PFSK-1 (cell line): Measurements from ENCODE around the gene PIWIL4.

Experiments used
- FOXP2 ChIP-seq: optimal IDR thresholded peaks from 2 replicates; pipeline ENCODE3; 2011; ENCODE audit warnings: borderline replicate concordance, control low read depth, inconsistent platforms; ENCODE audit not compliant: insufficient read depth; ENCODE audit errors: extremely low read length, extremely low read depth
- POLR2AphosphoS5 ChIP-seq: IDR thresholded peaks from 2 replicates; pipeline ENCODE4 v1.6.1; 2012; ENCODE audit warnings: low read depth, mild to moderate bottlenecking, control low read depth, low read length, moderate library complexity
- SIN3A ChIP-seq: IDR thresholded peaks from 2 replicates; pipeline ENCODE4 v1.6.1; 2012; ENCODE audit warnings: mild to moderate bottlenecking, low read length, moderate library complexity, borderline replicate concordance; ENCODE audit not compliant: insufficient read depth
- TAF1 ChIP-seq: IDR thresholded peaks from 2 replicates; pipeline ENCODE4 v1.6.1; 2012; ENCODE audit warnings: low read length, control low read depth, borderline replicate concordance; ENCODE audit not compliant: insufficient read depth
- TF ChIP-seq, protein P1 (sequence below), 2 experiments: IDR thresholded peaks; 2 replicates each; pipeline versions ENCODE4 v1.6.1 to v1.8.0; 2011 to 2012; ENCODE audit warnings: low read depth in 2 of 2, low read length in 2 of 2, control low read depth in 1 of 2, inconsistent platforms in 1 of 2, mild to moderate bottlenecking in 1 of 2, moderate library complexity in 1 of 2; ENCODE audit not compliant: insufficient read depth in 1 of 2

Gene PIWIL4

DNA sequence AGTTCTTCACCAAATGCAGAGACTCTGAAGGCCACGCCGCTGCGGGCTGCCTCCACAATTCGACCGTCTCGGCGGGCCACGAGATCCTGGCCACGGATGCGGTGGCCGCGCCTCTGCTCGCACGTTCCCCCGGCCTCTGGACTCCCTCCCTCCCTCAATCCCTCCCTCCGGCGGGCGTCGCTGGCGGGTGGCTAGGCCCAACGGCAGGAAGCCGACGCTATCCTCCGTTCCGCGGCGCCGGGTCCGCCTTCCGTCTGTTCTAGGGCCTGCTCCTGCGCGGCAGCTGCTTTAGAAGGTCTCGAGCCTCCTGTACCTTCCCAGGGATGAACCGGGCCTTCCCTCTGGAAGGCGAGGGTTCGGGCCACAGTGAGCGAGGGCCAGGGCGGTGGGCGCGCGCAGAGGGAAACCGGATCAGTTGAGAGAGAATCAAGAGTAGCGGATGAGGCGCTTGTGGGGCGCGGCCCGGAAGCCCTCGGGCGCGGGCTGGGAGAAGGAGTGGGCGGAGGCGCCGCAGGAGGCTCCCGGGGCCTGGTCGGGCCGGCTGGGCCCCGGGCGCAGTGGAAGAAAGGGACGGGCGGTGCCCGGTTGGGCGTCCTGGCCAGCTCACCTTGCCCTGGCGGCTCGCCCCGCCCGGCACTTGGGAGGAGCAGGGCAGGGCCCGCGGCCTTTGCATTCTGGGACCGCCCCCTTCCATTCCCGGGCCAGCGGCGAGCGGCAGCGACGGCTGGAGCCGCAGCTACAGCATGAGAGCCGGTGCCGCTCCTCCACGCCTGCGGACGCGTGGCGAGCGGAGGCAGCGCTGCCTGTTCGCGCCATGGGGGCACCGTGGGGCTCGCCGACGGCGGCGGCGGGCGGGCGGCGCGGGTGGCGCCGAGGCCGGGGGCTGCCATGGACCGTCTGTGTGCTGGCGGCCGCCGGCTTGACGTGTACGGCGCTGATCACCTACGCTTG is 23.2 kb upstream of the PIWIL4 start, which contains the start of gene FUT4:
Gene FUT4 (plus strand): TSS at position 227 of the 951 bp plus-strand sequence. CDS start 213 bp downstream, at position 440.
- TF ChIP-seq SIN3A (no peak), POLR2AphosphoS5 (no peak), FOXP2 (no peak), TAF1 (no peak)
- TF ChIP-seq, protein P1, sequence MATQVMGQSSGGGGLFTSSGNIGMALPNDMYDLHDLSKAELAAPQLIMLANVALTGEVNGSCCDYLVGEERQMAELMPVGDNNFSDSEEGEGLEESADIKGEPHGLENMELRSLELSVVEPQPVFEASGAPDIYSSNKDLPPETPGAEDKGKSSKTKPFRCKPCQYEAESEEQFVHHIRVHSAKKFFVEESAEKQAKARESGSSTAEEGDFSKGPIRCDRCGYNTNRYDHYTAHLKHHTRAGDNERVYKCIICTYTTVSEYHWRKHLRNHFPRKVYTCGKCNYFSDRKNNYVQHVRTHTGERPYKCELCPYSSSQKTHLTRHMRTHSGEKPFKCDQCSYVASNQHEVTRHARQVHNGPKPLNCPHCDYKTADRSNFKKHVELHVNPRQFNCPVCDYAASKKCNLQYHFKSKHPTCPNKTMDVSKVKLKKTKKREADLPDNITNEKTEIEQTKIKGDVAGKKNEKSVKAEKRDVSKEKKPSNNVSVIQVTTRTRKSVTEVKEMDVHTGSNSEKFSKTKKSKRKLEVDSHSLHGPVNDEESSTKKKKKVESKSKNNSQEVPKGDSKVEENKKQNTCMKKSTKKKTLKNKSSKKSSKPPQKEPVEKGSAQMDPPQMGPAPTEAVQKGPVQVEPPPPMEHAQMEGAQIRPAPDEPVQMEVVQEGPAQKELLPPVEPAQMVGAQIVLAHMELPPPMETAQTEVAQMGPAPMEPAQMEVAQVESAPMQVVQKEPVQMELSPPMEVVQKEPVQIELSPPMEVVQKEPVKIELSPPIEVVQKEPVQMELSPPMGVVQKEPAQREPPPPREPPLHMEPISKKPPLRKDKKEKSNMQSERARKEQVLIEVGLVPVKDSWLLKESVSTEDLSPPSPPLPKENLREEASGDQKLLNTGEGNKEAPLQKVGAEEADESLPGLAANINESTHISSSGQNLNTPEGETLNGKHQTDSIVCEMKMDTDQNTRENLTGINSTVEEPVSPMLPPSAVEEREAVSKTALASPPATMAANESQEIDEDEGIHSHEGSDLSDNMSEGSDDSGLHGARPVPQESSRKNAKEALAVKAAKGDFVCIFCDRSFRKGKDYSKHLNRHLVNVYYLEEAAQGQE (IDR thresholded peaks at IDR 0.05; ENCODE audit: insufficient read depth in 1 of 2, low read depth in 2 of 2, low read length in 2 of 2), result no peak

DNA sequence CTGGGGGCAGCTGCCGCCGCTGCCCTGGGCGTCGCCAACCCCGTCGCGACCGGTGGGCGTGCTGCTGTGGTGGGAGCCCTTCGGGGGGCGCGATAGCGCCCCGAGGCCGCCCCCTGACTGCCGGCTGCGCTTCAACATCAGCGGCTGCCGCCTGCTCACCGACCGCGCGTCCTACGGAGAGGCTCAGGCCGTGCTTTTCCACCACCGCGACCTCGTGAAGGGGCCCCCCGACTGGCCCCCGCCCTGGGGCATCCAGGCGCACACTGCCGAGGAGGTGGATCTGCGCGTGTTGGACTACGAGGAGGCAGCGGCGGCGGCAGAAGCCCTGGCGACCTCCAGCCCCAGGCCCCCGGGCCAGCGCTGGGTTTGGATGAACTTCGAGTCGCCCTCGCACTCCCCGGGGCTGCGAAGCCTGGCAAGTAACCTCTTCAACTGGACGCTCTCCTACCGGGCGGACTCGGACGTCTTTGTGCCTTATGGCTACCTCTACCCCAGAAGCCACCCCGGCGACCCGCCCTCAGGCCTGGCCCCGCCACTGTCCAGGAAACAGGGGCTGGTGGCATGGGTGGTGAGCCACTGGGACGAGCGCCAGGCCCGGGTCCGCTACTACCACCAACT is 22.4 kb upstream of the PIWIL4 start:
- TF ChIP-seq TAF1 (no peak), FOXP2 (no peak), SIN3A (no peak), POLR2AphosphoS5 (no peak)
- TF ChIP-seq, protein P1 (IDR thresholded peaks at IDR 0.05; ENCODE audit: insufficient read depth in 1 of 2, low read depth in 2 of 2, low read length in 2 of 2), result no peak

DNA sequence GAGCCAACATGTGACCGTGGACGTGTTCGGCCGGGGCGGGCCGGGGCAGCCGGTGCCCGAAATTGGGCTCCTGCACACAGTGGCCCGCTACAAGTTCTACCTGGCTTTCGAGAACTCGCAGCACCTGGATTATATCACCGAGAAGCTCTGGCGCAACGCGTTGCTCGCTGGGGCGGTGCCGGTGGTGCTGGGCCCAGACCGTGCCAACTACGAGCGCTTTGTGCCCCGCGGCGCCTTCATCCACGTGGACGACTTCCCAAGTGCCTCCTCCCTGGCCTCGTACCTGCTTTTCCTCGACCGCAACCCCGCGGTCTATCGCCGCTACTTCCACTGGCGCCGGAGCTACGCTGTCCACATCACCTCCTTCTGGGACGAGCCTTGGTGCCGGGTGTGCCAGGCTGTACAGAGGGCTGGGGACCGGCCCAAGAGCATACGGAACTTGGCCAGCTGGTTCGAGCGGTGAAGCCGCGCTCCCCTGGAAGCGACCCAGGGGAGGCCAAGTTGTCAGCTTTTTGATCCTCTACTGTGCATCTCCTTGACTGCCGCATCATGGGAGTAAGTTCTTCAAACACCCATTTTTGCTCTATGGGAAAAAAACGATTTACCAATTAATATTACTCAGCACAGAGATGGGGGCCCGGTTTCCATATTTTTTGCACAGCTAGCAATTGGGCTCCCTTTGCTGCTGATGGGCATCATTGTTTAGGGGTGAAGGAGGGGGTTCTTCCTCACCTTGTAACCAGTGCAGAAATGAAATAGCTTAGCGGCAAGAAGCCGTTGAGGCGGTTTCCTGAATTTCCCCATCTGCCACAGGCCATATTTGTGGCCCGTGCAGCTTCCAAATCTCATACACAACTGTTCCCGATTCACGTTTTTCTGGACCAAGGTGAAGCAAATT is 21.7 kb upstream of the PIWIL4 start:
- TF ChIP-seq FOXP2 (no peak), TAF1 (no peak), POLR2AphosphoS5 (no peak), SIN3A (no peak)
- TF ChIP-seq, protein P1 (IDR thresholded peaks at IDR 0.05; ENCODE audit: insufficient read depth in 1 of 2, low read depth in 2 of 2, low read length in 2 of 2), result no peak

DNA sequence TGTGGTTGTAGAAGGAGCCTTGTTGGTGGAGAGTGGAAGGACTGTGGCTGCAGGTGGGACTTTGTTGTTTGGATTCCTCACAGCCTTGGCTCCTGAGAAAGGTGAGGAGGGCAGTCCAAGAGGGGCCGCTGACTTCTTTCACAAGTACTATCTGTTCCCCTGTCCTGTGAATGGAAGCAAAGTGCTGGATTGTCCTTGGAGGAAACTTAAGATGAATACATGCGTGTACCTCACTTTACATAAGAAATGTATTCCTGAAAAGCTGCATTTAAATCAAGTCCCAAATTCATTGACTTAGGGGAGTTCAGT is 21.1 kb upstream of the PIWIL4 start:
- TF ChIP-seq SIN3A (no peak), FOXP2 (no peak), TAF1 (no peak), POLR2AphosphoS5 (no peak)
- TF ChIP-seq, protein P1 (IDR thresholded peaks at IDR 0.05; ENCODE audit: insufficient read depth in 1 of 2, low read depth in 2 of 2, low read length in 2 of 2), result no peak
